HEK293 (cell line): ENCODE measurements around the gene UNC5B.

Source experiments
- CTCF ChIP-seq: fragments of 450-650 bp; formaldehyde crosslinking; IDR thresholded peaks from 2 replicates; pipeline ENCODE4 v1.5.1; 2016; ENCODE audit warnings: missing biosample characterization, missing genetic modification characterization
- EGR2 ChIP-seq: fragments of 450-650 bp; formaldehyde crosslinking; IDR thresholded peaks from 2 replicates; pipeline ENCODE4 v1.5.1; 2016; ENCODE audit warnings: low read depth, missing biosample characterization, missing genetic modification characterization
- GLI4 ChIP-seq: fragments of 450-650 bp; formaldehyde crosslinking; IDR thresholded peaks from 2 replicates; pipeline ENCODE4 v1.5.1; 2016; ENCODE audit warnings: missing biosample characterization, missing genetic modification characterization
- MZF1 ChIP-seq: fragments of 450-650 bp; formaldehyde crosslinking; IDR thresholded peaks from 2 replicates; pipeline ENCODE4 v1.5.1; 2017; ENCODE audit warnings: missing biosample characterization, missing genetic modification characterization, borderline replicate concordance
- TRIM28 ChIP-seq: IDR thresholded peaks from 2 replicates; pipeline ENCODE4 v1.6.1; 2011; ENCODE audit warnings: low read length, control low read depth, borderline replicate concordance
- ZNF175 ChIP-seq: fragments of 450-650 bp; formaldehyde crosslinking; IDR thresholded peaks from 2 replicates; pipeline ENCODE4 v1.5.1; 2016; ENCODE audit warnings: missing biosample characterization, missing genetic modification characterization
- ZNF274 ChIP-seq, 2 experiments: fragments of 200-500 bp in 1 of 2; fragments of 450-650 bp in 1 of 2; sonication (Bioruptor generic) in 1 of 2; formaldehyde crosslinking in 1 of 2; IDR thresholded peaks; 2 replicates each; pipeline versions ENCODE4 v1.5.1 to v1.6.1; 2014 to 2016; ENCODE audit warnings: borderline replicate concordance in 1 of 2, inconsistent platforms in 1 of 2, low read length in 1 of 2, missing biosample characterization in 1 of 2, missing genetic modification characterization in 1 of 2
- ZNF335 ChIP-seq: fragments of 450-650 bp; formaldehyde crosslinking; conservative IDR thresholded peaks from 2 replicates; pipeline ENCODE4 v1.5.1; 2016; ENCODE audit warnings: missing biosample characterization, missing genetic modification characterization
- ZNF692 ChIP-seq: fragments of 450-650 bp; formaldehyde crosslinking; IDR thresholded peaks from 2 replicates; pipeline ENCODE4 v1.5.1; 2016; ENCODE audit warnings: missing biosample characterization, missing genetic modification characterization
- TF ChIP-seq, protein P1 (sequence below): fragments of 450-650 bp; formaldehyde crosslinking; IDR thresholded peaks from 2 replicates; pipeline ENCODE4 v1.5.1; 2016; ENCODE audit warnings: missing biosample characterization, missing genetic modification characterization, low read depth

- TF ChIP-seq CTCF (tag by site-specific recombination) (no peak), TRIM28 (no peak), GLI4 (no peak), ZNF335 (tag by site-specific recombination) (no peak), ZNF175 (tag by site-specific recombination) (no peak), EGR2 (no peak), ZNF274 (IDR thresholded peaks at IDR 0.05; ENCODE audit: low read length) (no peak), ZNF274 (tag by site-specific recombination; IDR thresholded peaks at IDR 0.05; ENCODE audit: borderline replicate concordance) (no peak), ZNF692 (tag by site-specific recombination) (no peak), MZF1 (tag by site-specific recombination) (no peak)
- TF ChIP-seq, protein P1, sequence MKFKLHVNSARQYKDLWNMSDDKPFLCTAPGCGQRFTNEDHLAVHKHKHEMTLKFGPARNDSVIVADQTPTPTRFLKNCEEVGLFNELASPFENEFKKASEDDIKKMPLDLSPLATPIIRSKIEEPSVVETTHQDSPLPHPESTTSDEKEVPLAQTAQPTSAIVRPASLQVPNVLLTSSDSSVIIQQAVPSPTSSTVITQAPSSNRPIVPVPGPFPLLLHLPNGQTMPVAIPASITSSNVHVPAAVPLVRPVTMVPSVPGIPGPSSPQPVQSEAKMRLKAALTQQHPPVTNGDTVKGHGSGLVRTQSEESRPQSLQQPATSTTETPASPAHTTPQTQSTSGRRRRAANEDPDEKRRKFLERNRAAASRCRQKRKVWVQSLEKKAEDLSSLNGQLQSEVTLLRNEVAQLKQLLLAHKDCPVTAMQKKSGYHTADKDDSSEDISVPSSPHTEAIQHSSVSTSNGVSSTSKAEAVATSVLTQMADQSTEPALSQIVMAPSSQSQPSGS (tag by site-specific recombination), result no peak
These were observed 37.6 kb downstream of the UNC5B start for GRCh38 chr10:71249996-71250395.
